NCI-H1694 treated with DMSO at 0.1 percent for 48 hours (cell line): ENCODE measurements around the gene RAB35.
A peak's percentile ranks its signal among the peaks of the same experiment; 100 is the strongest.

Experiments used
- DNase-seq: peaks from one replicate; lab custom pipeline; 2025; lab: John Stamatoyannopoulos, UW

The RAB35 gene

GRCh38 chr12:120132863-120133385 is 16.4 kb upstream of the RAB35 start:
- DNase-seq, result no peak

DNA sequence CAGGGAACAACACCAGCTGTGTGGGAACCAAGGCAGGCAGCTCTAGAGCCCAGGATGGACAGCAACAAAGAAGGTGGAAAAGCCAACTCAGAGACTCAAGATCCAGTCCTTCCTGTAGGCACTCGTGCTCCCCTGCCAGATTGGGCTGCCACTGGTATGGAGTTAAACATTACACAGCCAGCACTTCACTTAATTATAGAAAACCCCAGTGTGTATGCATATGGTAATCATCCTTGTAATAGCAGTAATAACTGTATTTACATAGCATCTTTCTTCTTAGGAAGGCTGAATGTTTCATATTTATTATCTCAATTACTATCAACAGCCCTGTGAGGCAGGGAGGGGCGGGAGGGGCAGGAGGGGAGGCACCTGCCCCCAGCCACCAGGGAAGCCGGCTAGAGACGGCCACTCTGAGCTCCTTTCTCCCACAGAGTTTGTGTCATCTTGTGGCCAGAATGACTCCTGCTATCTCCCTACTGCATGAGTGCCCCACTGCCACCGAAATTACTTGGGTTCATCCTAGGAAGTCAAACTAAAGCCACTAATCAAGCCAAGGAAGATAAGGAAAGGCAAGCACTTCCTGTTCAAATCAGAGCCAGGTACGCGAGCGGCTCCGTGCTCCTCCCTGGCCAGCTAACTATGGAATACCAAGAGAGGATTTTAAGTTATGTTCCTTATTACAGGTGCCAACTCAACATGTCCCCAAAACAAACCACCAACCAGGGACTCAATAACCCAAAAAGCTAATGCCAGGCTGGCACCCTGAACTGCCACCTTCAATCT is 15.7 kb upstream of the RAB35 start:
- no peak for DNase-seq

DNA sequence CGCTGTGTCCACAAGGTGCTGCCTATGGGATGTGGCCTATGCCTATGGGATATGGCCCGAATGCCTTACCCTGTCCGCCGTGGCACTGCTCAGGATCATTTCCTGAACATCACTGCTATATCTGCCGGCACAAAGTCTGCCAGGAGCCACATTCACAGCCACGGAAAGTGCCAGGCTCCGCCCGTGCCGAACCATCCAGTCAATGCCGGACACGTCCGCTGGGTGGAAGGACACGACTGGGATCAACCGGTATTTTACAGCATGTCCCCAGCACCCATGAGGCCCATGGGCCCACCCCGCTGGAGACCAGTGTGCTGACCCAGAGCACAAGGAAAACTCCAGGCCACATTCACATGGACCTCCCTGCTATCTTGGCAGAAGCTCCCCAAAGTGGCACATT is 14.6 kb upstream of the RAB35 start:
- no peak for DNase-seq

- no peak for DNase-seq
These were observed 13.5 kb upstream of the RAB35 start for GRCh38 chr12:120130011-120130410.

- DNase-seq, result no peak
These were observed 10.1 kb upstream of the RAB35 start for GRCh38 chr12:120126635-120127005.

DNA sequence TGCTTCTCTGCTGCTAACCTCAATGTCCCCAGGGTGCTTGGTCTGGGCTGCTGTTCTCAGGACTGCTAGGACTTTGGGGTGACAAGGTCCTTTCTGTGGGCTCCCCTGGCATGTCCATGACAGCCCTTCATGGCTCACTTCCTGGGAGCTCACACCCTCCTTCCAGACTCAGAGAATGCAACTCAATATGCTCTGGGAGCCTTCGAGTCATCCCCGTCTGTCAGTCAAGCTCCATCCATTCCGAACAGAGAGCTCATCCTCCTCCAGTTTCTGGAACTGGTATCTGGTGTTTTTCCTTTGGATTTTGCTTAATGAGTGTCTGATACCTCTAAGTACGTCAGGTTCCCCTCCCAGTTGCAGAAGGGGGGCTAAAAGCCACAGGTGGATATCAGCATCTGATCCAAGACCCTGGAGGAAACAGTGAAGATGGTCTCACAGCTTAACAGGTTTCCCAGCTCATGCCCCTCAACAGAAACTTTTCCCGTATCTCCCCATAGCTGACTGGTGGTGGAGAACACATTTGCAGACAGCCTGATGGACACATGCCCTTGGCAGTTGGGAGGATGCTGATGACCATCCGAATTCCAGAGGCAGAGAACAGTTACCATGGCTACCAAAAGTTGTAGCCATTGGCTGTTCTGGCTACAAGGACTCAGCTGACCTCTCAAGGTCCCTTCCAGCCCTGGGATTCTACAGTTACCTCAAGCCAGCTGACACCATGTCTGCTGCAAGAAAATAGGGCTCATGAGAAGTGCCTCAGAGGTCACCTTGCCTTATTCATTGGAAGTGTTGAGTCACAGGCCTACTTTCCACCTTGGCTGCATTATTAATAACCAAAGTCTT is 9.5 kb upstream of the RAB35 start:
- DNase-seq, result no peak

DNA sequence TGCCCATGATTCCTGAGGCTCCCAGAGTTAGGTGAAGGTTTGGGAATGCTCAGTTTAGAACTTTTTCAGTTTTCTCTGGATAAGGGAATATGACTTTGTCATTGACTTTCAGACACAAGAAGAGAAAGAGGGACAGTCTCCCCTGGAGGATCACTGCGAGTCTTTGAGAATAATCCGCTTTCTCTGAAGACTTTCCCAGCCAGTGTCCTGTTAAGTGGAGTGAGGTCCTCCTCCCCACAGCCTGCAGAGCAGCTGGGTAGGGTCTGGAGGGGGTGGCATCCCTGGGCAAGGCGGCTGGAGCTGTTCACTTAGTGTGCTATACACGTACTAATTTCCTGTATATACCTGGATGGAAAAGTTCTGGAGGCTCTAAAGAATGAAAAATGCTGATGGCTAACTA is 8.5 kb upstream of the RAB35 start:
- no peak for DNase-seq

DNA sequence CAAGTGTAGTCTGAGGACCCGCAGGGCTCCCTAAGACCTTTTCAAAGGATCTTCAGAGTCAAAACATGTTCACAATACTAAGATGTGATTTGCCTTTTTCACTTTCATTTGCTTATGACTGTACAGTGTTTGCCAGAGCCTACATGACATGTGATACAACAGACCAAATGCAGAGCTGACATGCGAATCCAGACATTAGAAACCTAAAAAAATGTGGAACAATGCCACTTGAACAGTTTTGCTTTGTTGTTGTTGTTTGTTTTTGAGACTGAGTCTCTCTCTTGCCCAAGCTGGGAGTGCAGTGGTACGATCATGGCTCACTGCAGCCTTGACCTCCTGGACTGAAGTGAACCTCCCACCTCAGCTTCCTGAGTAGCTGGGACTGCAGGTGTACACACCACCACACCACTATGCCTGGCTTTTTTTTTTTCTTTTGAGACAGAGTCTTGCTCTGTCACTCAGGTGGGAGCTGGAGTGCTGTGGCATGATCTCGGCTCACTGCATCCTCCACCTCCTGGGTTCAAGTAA is 5.3 kb upstream of the RAB35 start:
- no peak for DNase-seq

DNA sequence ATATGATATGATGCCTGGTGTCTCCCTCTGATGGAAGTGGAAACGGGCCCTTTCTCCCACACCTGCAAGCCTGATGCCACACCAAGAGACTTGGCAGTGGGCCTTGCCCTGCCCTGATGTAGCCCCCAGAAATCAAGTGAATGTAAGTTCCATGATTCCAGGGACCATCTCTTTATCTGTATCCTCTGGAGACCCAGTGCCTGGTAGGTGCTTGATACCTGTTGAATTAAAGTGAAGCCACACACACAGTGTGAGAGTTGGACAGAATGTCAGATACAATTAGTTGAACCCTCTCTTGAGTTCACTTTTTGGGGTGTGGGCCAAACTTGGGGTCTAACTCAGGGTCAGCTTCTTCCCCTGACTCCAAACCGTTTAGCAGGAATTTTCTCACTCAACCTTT is 4.8 kb upstream of the RAB35 start:
- no peak for DNase-seq

GRCh38 chr12:120119271-120119973 is 2.9 kb upstream of the RAB35 start:
- DNase-seq, result no peak

DNA sequence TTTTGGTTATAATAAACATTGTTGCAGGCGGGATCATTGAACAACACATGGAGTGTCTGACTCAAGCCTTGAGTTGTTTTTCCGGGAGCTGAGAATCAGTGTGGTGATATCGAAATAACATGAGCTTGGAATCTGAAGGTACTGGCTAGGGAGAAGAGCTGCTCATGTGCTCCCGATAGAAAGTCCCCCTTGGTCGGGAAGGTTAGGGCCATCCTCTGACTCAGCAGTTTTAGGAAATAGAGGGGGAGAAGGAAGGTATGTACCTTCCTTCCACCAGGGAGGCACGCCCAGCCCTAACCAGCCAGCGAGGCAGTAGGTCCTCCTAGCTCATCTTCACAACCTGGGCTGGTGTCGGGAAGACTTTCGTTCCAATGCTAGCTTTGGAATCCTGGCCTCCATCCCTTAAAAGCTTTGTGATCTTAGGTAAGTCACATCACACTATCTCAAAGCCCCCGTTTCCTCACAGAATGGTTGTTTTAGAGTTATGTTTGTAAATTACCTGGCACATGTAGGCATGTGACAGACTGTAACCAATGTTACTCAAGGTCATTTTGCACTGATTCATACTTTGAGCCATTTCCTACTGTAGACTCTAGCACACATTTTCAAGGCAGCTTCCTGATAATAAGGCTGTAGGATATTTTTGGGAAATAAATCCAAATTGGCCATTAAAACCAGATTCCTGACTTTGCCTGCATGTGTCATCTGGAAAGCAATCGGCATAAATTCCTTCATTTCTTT is 1.9 kb upstream of the RAB35 start:
- DNase-seq, result no peak

DNA sequence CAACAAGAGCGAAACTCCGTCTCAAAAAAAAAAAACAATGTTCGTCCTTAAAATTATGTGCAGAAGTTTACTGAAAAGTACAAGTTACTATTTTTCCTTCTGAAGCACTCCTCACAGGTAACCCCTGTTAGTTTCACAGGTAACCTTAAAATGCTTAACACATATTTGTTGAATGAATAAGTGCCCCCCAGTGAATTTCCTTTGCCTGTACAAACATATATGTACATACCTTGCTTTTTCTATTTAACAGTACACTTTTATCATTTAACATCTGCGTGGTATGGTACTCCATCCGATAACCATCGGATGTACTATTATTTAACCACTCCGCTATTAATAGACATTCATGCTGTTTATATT is 1.4 kb upstream of the RAB35 start:
- DNase-seq, result no peak

DNA sequence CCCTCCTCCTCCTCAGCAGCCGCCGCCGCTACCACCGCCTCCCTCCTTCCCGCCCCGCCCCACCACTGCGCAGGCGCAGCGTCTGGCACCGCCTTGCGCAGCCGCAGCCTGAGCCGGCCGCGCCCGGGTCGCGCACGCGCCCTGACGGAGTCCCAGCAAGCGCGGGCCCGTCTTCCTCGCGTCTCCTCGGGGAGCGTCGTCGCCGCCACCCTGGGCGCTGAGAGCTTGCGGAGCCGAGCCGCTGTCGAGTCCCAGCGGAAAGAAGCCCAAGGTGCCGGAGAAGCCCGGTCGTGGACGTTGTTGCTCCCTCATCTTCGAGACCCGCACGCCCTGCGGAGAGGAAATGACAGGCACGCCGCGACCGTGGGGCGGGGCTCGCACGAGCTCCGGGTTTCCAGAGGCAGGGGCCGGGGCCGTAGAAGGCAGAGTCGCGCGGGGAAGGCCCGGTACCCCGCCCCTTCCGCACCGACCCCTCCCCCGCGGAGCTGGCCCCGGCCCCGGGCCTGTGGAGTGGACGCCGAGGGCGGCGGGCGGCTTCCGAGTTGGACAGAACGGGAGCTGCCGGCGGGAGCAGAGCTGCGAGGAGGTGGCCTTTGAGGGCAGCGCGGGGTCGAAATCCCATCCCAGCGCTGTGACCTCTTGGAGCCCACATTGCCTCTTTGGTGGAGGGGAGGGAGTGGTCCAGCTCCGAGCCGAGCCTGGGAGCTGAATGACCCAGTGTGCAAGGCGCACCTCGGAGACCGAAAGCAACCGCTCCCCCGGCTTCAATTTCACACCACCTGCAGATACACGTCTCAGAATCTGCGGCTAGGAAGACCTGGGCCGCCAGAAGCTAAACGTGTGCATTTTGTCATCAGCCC is 469 bp upstream of the RAB35 start:
- peak; percentile 52 for DNase-seq

DNA sequence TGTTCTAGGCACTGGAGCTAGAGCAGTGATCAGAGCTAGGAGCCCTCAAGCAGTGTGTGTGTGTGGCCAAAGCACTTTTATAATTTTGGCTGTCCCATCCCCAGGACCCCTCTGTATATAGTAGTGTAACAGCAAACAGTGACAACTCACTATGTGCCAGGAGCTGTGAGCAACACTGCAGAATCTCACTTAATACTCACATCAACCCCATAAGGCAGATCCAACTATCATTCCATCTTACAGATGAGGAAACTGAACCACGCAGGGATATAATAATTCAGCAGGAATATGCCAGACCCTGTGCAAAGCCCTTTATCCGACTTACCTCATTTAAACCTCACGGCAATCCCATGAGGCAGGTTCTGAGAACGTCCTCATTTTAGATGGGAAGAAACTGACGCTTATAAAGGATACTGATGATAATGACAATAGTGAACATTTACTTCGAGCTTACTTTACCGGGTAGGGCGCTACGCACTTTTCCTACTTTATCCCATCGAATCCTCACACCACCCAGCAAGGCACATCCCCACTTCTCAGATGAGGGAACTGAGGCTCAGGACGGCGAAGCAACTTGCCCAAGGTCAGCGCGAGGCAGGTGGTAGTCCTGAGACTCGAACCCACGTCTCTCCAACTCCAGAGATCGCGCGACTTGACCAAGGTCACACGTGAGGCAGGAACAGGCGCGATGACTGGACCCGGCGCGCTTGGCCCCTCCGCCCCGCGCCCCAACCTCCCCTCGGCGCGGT is 687 bp downstream of the RAB35 start:
- DNase-seq, result no peak

- DNase-seq, result no peak
These were observed 1.5 kb downstream of the RAB35 start for GRCh38 chr12:120115066-120115465.

DNA sequence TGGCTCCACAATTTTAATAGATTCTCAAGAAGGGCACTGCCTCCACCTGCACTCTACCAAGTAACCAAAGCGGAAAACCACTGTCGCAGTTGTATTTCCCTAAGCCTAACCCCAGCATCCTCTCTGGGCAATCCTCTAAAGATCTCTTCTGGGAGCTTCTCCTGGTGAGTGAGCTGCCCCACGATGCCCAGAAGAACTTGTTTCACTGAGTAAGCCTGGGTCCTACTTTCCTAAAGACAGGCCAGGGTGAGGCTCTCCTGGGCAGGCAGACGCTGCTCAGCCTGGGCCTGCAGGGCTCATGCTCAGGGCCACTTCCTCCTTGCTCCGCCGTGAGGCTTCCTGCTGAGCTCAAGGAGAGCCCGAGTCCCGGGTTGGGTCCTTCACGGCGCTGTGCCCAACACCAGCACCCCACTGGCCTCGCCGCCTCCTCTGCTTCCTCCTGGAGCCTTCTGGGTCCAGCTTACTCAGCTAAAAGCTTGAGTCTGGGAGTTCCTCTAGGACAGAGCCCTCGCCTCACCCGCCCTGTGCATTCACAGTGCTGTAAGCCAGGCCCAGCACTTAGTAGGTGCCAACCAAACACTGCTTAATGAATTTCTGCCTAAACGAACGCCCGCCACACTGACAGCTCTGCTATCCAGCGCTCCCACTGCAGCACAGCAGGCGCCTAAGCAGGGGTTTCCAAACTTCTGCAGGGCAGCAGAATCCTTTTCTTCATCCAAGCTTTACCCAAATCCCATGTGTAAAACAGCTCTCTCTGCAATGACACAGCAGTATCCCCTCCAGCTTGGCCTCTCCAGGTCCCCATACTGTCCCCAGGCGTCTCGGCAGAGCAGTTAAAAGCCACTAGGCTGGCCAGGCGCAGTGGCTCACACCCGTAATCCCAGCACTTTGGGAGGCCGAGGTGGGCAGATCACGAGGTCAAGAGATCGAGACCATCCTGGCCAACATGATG is 5.7 kb downstream of the RAB35 start:
- DNase-seq, result no peak

- DNase-seq, result no peak
These were observed 6.8 kb downstream of the RAB35 start for GRCh38 chr12:120109570-120110267.

GRCh38 chr12:120106151-120106550 is 10.4 kb downstream of the RAB35 start:
- DNase-seq, result no peak
